Endothelial cell of umbilical vein (primary cell): ENCODE measurements around the gene PERM1. TPM values are rescaled to one million over a fixed set of nuclear protein-coding genes. Genes with fewer than 3 reads are reported as not detected.

Experiments used
- BruUV-seq: library from RNA; stranded (reverse); fragments of 400-500 nt; replicated peaks from 2 replicates; lab custom pipeline; 2021; lab: Mats Ljungman, UMichigan
- CTCF ChIA-PET: fragments of 300-600, 350-600 bp; sonication (Branson Sonifier 250); formaldehyde crosslinking; loops from one replicate; lab custom pipeline; 2021; ENCODE audit warnings: antibody characterized with exemption, inconsistent platforms; lab: Charles Lee
- POLR2A ChIA-PET: fragments of 300-600, 350-600 bp; sonication (Branson Sonifier 250); formaldehyde crosslinking; loops from one replicate; lab custom pipeline; 2021; ENCODE audit warnings: antibody characterized with exemption, inconsistent platforms; lab: Charles Lee
- DNase-seq: peaks from one replicate; pipeline ENCODE4 v3.0.0-alpha.2; 2011; ENCODE audit warnings: low read depth, low spot score
- FAIRE-seq: peaks from 2 replicates; lab custom pipeline; 2011; peaks lifted over from hg19 to GRCh38; lab: Jason Lieb, UNC
- H2AFZ ChIP-seq: 2 replicates; pipeline ENCODE4 v1.6.0; 2012; ENCODE audit warnings: low read depth, low read length, control low read depth, inconsistent platforms
- H3K27ac ChIP-seq: 2 replicates; pipeline ENCODE4 v1.5.1; 2011; ENCODE audit warnings: low read depth, mild to moderate bottlenecking, control low read depth, low read length, moderate library complexity; ENCODE audit not compliant: insufficient read depth
- H3K27me3 ChIP-seq, 2 experiments: 2 replicates each; pipeline versions ENCODE4 v1.6.0 to v1.6.1; 2011; ENCODE audit warnings: low read length in 2 of 2, mixed read lengths in 1 of 2; ENCODE audit not compliant: control insufficient read depth in 2 of 2, insufficient read depth in 2 of 2
- H3K36me3 ChIP-seq, 2 experiments: 2 replicates in 1 of 2; 3 replicates in 1 of 2; pipeline ENCODE4 v1.5.1; 2011; ENCODE audit warnings: low read length in 2 of 2, mild to moderate bottlenecking in 1 of 2, moderate library complexity in 1 of 2; ENCODE audit not compliant: control insufficient read depth in 2 of 2, insufficient read depth in 2 of 2; ENCODE audit errors: extremely low read depth in 1 of 2
- H3K4me1 ChIP-seq: 3 replicates; pipeline ENCODE4 v1.5.1; 2011; ENCODE audit warnings: mild to moderate bottlenecking, low read length; ENCODE audit not compliant: control insufficient read depth, insufficient read depth; ENCODE audit errors: extremely low read depth
- H3K4me2 ChIP-seq: 2 replicates; pipeline ENCODE4 v1.6.1; 2011; ENCODE audit warnings: low read length, control low read depth, mixed read lengths; ENCODE audit not compliant: insufficient read depth
- H3K4me3 ChIP-seq, 3 experiments: fragments of 200-600 bp in 1 of 3; sonication (generic), shearing (Covaris generic) in 1 of 3; replicated peaks in 1 of 3; 2 replicates each; pipeline ENCODE4 v1.5.1; 2011 to 2016; ENCODE audit warnings: control low read depth in 3 of 3, low read length in 3 of 3, mild to moderate bottlenecking in 2 of 3, inconsistent platforms in 1 of 3, low read depth in 1 of 3, moderate library complexity in 1 of 3; ENCODE audit not compliant: insufficient read depth in 1 of 3
- H3K79me2 ChIP-seq: 2 replicates; pipeline ENCODE4 v1.6.0; 2012; ENCODE audit warnings: low read length, inconsistent platforms; ENCODE audit not compliant: control insufficient read depth, insufficient read depth
- H3K9ac ChIP-seq: replicated peaks from 2 replicates; pipeline ENCODE3; 2011; ENCODE audit warnings: low read length, control low read depth; ENCODE audit not compliant: insufficient read depth; ENCODE audit errors: extremely low read depth
- H3K9me1 ChIP-seq: replicated peaks from 3 replicates; pipeline ENCODE4 v1.6.0; 2011; ENCODE audit warnings: mild to moderate bottlenecking, low read length; ENCODE audit not compliant: control insufficient read depth, insufficient read depth; ENCODE audit errors: extremely low read depth
- H3K9me3 ChIP-seq: replicated peaks from 2 replicates; pipeline ENCODE4 v1.5.1; 2012; ENCODE audit warnings: low read length, inconsistent platforms; ENCODE audit not compliant: control insufficient read depth, insufficient read depth
- H4K20me1 ChIP-seq: replicated peaks from 2 replicates; pipeline ENCODE3; 2011; ENCODE audit warnings: mild to moderate bottlenecking, low read length; ENCODE audit not compliant: control insufficient read depth, insufficient read depth; ENCODE audit errors: extremely low read depth
- EZH2 ChIP-seq: IDR thresholded peaks from 2 replicates; pipeline ENCODE4 v1.6.1; 2012; ENCODE audit warnings: borderline replicate concordance, low read depth, mild to moderate bottlenecking, moderate library complexity, low read length, inconsistent platforms; ENCODE audit not compliant: severe bottlenecking
- FOS ChIP-seq: IDR thresholded peaks from 2 replicates; pipeline ENCODE4 v1.6.1; 2011; ENCODE audit warnings: mild to moderate bottlenecking, low read length, moderate library complexity, borderline replicate concordance; ENCODE audit not compliant: insufficient read depth
- GATA2 ChIP-seq: IDR thresholded peaks from 2 replicates; pipeline ENCODE4 v1.7.0; 2011; ENCODE audit warnings: low read depth, mild to moderate bottlenecking, moderate library complexity, mixed read lengths, low read length; ENCODE audit not compliant: insufficient read length, insufficient read depth
- JUN ChIP-seq: IDR thresholded peaks from 2 replicates; pipeline ENCODE4 v1.6.1; 2011; ENCODE audit warnings: borderline replicate concordance, low read depth; ENCODE audit not compliant: insufficient read length, insufficient read depth
- MYC ChIP-seq: IDR thresholded peaks from one replicate; pipeline ENCODE4 v1.6.1; 2011; ENCODE audit warnings: mild to moderate bottlenecking, low read depth, low read length
- POLR2AphosphoS5 ChIP-seq: IDR thresholded peaks from 2 replicates; pipeline ENCODE4 v1.6.1; 2012; ENCODE audit warnings: low read depth, mild to moderate bottlenecking, control low read depth, low read length, moderate library complexity; ENCODE audit not compliant: insufficient read depth
- dilution Hi-C: fragments of 300-500 bp; cut with MboI; formaldehyde crosslinking; loops from one replicate; pipeline ENCODE4 v1.15.0; 2019; ENCODE audit warnings: low sequenced_read_pairs; ENCODE audit not compliant: extremely low pct_ligation_motif_present
- intact Hi-C: fragments of 100-400 bp; cut with micrococcal nuclease; formaldehyde crosslinking; loops from one replicate; pipeline ENCODE4 v1.10.0; 2022
- polyA plus RNA-seq, 4 experiments: library from polyadenylated mRNA; depleted of rRNA in 3 of 4; stranded (reverse) in 3 of 4; unstranded in 1 of 4; fragments of >200 nt; gene quantifications; 2 replicates each; pipeline versions ENCODE4 v1.2.1 to v1.2.3, GENCODE V29; 2011 to 2012; ENCODE audit warnings: missing spikeins in 1 of 4
- total RNA-seq: library from RNA; stranded (reverse); gene quantifications from 2 replicates; pipeline ENCODE4 v1.2.3, GENCODE V29; 2021
- TF ChIP-seq, protein P1 (sequence below): IDR thresholded peaks from 2 replicates; pipeline ENCODE4 v1.6.1; 2011; ENCODE audit not compliant: insufficient read depth, insufficient read length
- TF ChIP-seq, protein P2 (sequence below), 2 donors: IDR thresholded peaks; 1 replicate in 1 of 2; 2 replicates in 1 of 2; pipeline ENCODE4 v1.5.1; 2011; ENCODE audit warnings: low read length in 2 of 2, mild to moderate bottlenecking in 2 of 2, moderate library complexity in 2 of 2, control low read depth in 1 of 2, inconsistent platforms in 1 of 2, low read depth in 1 of 2; ENCODE audit not compliant: insufficient read depth in 1 of 2; ENCODE audit errors: extremely low read depth in 1 of 2

Gene PERM1
- total and polyA plus RNA-seq, 2 donors (not counting 3 experiments of a cell fraction or from before 2014, with no cell fraction given) = not detected

DNA sequence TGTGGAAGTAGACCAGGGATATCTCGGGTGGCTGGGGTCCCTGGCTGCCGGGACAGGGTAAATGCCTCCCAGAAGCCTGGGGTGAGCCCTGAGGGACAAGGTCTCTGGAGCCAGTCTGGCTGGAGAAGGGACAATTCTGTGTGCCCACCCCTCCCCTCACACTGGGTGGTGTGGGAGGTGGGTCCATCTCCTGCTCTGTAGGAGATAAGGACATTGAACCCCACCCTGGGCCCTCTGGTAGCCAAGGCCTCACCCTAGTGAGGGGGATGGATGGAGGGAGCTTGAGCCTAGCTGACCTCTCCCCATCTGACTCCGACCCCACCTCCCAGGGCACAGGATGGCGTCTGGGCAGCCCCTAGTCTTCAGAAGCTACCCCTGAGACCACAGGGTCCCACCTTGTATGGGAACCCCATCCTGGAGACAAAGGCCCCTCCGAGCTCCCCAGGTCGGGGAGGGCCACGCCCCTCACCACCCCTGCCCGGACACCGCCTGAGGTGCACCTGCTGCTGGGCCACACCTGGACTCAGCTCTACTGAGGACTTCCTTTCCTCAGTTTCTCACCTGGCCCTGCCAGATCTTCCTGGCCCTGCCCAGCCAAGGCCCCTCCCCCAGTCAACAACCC lies 42.4 kb upstream of the PERM1 start:
- dilution Hi-C loops (no loop called here), intact Hi-C loops (no loop called here)
- H2AFZ ChIP-seq = no peak overlapping the region
- CTCF ChIA-PET = interaction anchor here (0.9 to 2.2 kb wide), 4 partner anchors 16 to 40 kb away, joined by 3 to 6 read pairs (median 3); no protein-coding TSS in a partner anchor
- no peak for DNase-seq
- no peaks in the 10 kb centered on the region for H3K79me2 ChIP-seq
- H3K27me3 ChIP-seq = no peaks in the 10 kb centered on the region
- POLR2A ChIA-PET = no interaction called here
- H3K4me3 ChIP-seq = no peak overlapping the region
- no peak overlapping the region for H3K4me2 ChIP-seq
- no peak for FAIRE-seq
- no peaks in the 10 kb centered on the region for H3K9me1 ChIP-seq
- H3K9ac ChIP-seq = no peak overlapping the region
- H3K4me1 ChIP-seq = peaks cover 16% of the 10 kb centered on the region
- no peaks in the 10 kb centered on the region for H3K9me3 ChIP-seq
- no peaks in the 10 kb centered on the region for H4K20me1 ChIP-seq
- no TSS peak for BruUV-seq
- no peak overlapping the region for H3K27ac ChIP-seq
- TF ChIP-seq FOS (no peak), EZH2 (no peak), GATA2 (no peak), MYC (no peak), JUN (no peak), POLR2AphosphoS5 (no peak)
- TF ChIP-seq, protein P1, sequence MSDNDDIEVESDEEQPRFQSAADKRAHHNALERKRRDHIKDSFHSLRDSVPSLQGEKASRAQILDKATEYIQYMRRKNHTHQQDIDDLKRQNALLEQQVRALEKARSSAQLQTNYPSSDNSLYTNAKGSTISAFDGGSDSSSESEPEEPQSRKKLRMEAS = no peak
- TF ChIP-seq, protein P2, sequence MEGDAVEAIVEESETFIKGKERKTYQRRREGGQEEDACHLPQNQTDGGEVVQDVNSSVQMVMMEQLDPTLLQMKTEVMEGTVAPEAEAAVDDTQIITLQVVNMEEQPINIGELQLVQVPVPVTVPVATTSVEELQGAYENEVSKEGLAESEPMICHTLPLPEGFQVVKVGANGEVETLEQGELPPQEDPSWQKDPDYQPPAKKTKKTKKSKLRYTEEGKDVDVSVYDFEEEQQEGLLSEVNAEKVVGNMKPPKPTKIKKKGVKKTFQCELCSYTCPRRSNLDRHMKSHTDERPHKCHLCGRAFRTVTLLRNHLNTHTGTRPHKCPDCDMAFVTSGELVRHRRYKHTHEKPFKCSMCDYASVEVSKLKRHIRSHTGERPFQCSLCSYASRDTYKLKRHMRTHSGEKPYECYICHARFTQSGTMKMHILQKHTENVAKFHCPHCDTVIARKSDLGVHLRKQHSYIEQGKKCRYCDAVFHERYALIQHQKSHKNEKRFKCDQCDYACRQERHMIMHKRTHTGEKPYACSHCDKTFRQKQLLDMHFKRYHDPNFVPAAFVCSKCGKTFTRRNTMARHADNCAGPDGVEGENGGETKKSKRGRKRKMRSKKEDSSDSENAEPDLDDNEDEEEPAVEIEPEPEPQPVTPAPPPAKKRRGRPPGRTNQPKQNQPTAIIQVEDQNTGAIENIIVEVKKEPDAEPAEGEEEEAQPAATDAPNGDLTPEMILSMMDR (IDR thresholded peaks at IDR 0.05; ENCODE audit: extremely low read depth in 1 of 2, insufficient read depth in 1 of 2, low read depth in 1 of 2, low read length in 2 of 2) = no peak
- no peaks in the 10 kb centered on the region for H3K36me3 ChIP-seq
